ENCODE results near the gene FOXL3. TPM values are rescaled to one million over a fixed set of nuclear protein-coding genes. Genes with fewer than 3 reads are reported as not detected.

The FOXL3 gene
- total RNA-seq, 1 experiment from 2014 or later, result not detected

GRCh38 chr7:301291-302053 is 11.5 kb downstream of the FOXL3 start:
- no peaks in the 10 kb centered on the region for H3K9me3 ChIP-seq (ENCODE audit: control insufficient read depth, insufficient read depth, low read depth, low read length)
- TF ChIP-seq CTCF (IDR thresholded peaks at IDR 0.05) (no peak), TCF7L2 (IDR thresholded peaks at IDR 0.05; ENCODE audit: low read depth, low read length) (no peak), POLR2AphosphoS5 (IDR thresholded peaks at IDR 0.05; ENCODE audit: low read depth, low read length) (no peak), SIN3A (IDR thresholded peaks at IDR 0.05; ENCODE audit: borderline replicate concordance, insufficient read depth, low read depth, low read length) (no peak)
- TF ChIP-seq, protein P1, sequence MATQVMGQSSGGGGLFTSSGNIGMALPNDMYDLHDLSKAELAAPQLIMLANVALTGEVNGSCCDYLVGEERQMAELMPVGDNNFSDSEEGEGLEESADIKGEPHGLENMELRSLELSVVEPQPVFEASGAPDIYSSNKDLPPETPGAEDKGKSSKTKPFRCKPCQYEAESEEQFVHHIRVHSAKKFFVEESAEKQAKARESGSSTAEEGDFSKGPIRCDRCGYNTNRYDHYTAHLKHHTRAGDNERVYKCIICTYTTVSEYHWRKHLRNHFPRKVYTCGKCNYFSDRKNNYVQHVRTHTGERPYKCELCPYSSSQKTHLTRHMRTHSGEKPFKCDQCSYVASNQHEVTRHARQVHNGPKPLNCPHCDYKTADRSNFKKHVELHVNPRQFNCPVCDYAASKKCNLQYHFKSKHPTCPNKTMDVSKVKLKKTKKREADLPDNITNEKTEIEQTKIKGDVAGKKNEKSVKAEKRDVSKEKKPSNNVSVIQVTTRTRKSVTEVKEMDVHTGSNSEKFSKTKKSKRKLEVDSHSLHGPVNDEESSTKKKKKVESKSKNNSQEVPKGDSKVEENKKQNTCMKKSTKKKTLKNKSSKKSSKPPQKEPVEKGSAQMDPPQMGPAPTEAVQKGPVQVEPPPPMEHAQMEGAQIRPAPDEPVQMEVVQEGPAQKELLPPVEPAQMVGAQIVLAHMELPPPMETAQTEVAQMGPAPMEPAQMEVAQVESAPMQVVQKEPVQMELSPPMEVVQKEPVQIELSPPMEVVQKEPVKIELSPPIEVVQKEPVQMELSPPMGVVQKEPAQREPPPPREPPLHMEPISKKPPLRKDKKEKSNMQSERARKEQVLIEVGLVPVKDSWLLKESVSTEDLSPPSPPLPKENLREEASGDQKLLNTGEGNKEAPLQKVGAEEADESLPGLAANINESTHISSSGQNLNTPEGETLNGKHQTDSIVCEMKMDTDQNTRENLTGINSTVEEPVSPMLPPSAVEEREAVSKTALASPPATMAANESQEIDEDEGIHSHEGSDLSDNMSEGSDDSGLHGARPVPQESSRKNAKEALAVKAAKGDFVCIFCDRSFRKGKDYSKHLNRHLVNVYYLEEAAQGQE (IDR thresholded peaks at IDR 0.05; ENCODE audit: insufficient read depth in 1 of 2, low read depth in 2 of 2, low read length in 1 of 2), result no peak
- H3K27ac ChIP-seq (ENCODE audit: low read length), result no peak overlapping the region
- CTCF ChIA-PET, result no interaction called here
- H3K36me3 ChIP-seq (ENCODE audit: control insufficient read depth, insufficient read depth, low read length), result no peaks in the 10 kb centered on the region
- H3K4me3 ChIP-seq (ENCODE audit: low read depth in 2 of 2, low read length in 2 of 2), result no peak overlapping the region
- no peaks in the 10 kb centered on the region for H3K4me1 ChIP-seq (ENCODE audit: control insufficient read depth, insufficient read depth, low read length)
- intact Hi-C loops (cut with micrococcal nuclease; ENCODE audit: unreplicated experiment) (no loop called here), in situ Hi-C loops (cut with HindIII; ENCODE audit: low pct_unique_long_range_greater_than_20kb, low sequenced_read_pairs) (no loop called here)
- DNase-seq (ENCODE audit: low read depth, low spot score), result no peak
- no peaks in the 10 kb centered on the region for H3K27me3 ChIP-seq (ENCODE audit: control insufficient read depth, insufficient read depth, low read length)
- no TSS peak for BruUV-seq (replicated peaks)
- no peak for ATAC-seq
- POLR2A ChIA-PET, result no interaction called here

DNA sequence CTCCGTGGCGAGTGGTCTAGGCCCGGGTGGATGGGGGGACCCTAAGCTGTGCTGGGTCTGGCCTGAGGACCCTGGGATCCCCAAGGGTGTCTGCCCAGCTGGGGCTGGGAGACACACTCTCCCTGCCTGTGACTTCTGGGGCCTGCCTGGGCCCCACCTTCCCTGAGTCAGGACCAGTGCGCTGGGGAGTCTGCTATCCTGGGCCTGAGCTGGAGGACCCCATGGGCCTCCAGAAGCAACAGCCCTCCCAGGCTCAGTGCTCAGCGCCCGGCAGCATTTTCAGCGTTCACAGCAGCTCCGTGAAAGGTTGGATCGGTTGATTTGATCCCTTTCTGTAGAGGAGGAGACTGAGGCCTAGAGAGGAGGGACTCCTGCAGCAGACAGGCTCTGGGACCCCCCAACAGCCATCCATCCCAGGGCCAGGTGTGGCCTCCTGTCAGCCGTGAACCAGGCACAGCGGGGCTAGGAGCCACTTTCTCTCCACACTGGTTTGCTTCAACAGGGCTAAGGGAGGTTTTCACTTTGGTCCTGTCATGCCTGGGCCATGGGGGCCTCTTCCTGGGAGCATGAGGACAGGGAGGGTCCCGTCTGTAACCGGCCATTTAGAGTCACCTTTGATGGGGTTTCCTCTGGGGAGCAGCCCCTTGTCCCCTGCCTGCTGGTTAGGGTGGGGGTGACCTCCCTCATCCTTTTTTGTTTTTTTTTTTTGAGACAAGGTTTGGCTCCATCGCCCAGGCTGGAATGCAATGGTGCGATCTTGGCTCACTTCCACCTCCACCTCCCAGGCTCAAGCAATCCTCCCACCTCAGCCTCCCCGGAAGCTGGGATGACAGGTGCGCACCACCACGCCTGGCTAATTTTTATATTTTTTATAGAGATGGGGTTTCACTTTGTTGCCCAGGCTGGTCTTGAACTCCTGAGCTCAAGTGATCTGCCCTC is 12.4 kb downstream of the FOXL3 start:
- no peak for TF ChIP-seq SIN3A (IDR thresholded peaks at IDR 0.05; ENCODE audit: borderline replicate concordance, insufficient read depth, low read depth, low read length)
- intact Hi-C loops (cut with micrococcal nuclease; ENCODE audit: unreplicated experiment), result no loop called here

More for the DNA sequence above, 12.4 kb downstream of the FOXL3 start:
- no peak for DNase-seq (ENCODE audit: low read depth, low spot score)
- H3K4me1 ChIP-seq (ENCODE audit: control insufficient read depth, insufficient read depth, low read length), result no peaks in the 10 kb centered on the region
- no peak overlapping the region for H3K4me3 ChIP-seq (ENCODE audit: low read depth in 2 of 2, low read length in 2 of 2)
- CTCF ChIA-PET, result interaction anchor here (0.6 kb wide), 1 partner anchor 137 kb away, joined by 3 read pairs; no protein-coding TSS in a partner anchor
- no peaks in the 10 kb centered on the region for H3K36me3 ChIP-seq (ENCODE audit: control insufficient read depth, insufficient read depth, low read length)
- ATAC-seq, result no peak
- POLR2A ChIA-PET, result no interaction called here
- BruUV-seq (replicated peaks), result no TSS peak
- in situ Hi-C loops (cut with HindIII; ENCODE audit: low pct_unique_long_range_greater_than_20kb, low sequenced_read_pairs), result no loop called here
- H3K27me3 ChIP-seq (ENCODE audit: control insufficient read depth, insufficient read depth, low read length), result no peaks in the 10 kb centered on the region
- H3K27ac ChIP-seq (ENCODE audit: low read length), result no peak overlapping the region
- no peaks in the 10 kb centered on the region for H3K9me3 ChIP-seq (ENCODE audit: control insufficient read depth, insufficient read depth, low read depth, low read length)

Data from Panc1 (cell line).